Mesenchymal stem cell (in vitro differentiated cells and primary cell): ENCODE data around the gene CMA1.
A peak's percentile ranks its signal among the peaks of the same experiment; 100 is the strongest.
"Not testable (repeated sequence)": the region's sequence is repeated elsewhere in the genome, so short reads cannot be mapped to it uniquely, and the experiment has no call there.

Source experiments
- DNase-seq: peaks from one replicate; pipeline ENCODE4 v3.0.0-alpha.2; 2013
- H2AFZ ChIP-seq: one replicate; pipeline ENCODE4 v1.6.1; 2013; ENCODE audit warnings: low read depth, mild to moderate bottlenecking, control low read depth, inconsistent platforms, low read length, moderate library complexity
- H2AK5ac ChIP-seq: 2 replicates; pipeline ENCODE4 v1.6.1; 2013; ENCODE audit warnings: low read length, moderate library complexity, mild to moderate bottlenecking, inconsistent platforms; ENCODE audit not compliant: severe bottlenecking
- H2BK120ac ChIP-seq: one replicate; pipeline ENCODE4 v1.6.1; 2013; ENCODE audit warnings: low read depth, mild to moderate bottlenecking, inconsistent platforms, low read length, moderate library complexity
- H2BK12ac ChIP-seq, 2 experiments: one replicate each; pipeline ENCODE4 v1.6.1; 2013; ENCODE audit warnings: inconsistent platforms in 2 of 2, low read length in 2 of 2, mild to moderate bottlenecking in 2 of 2, moderate library complexity in 2 of 2, control low read depth in 1 of 2
- H2BK15ac ChIP-seq: one replicate; pipeline ENCODE4 v1.6.1; 2013; ENCODE audit warnings: mild to moderate bottlenecking, low read depth, inconsistent platforms; ENCODE audit not compliant: poor library complexity, severe bottlenecking
- H2BK5ac ChIP-seq: 2 replicates; pipeline ENCODE4 v1.6.1; 2013; ENCODE audit warnings: low read depth, mild to moderate bottlenecking, low read length, control low read depth, inconsistent platforms; ENCODE audit not compliant: poor library complexity, severe bottlenecking
- H3K14ac ChIP-seq, 2 experiments: one replicate each; pipeline ENCODE4 v1.6.1; 2013; ENCODE audit warnings: inconsistent platforms in 2 of 2, low read length in 2 of 2, control low read depth in 1 of 2, mild to moderate bottlenecking in 1 of 2, moderate library complexity in 1 of 2
- H3K18ac ChIP-seq, 2 experiments: one replicate each; pipeline ENCODE4 v1.6.1; 2013; ENCODE audit warnings: inconsistent platforms in 2 of 2, low read length in 2 of 2, control low read depth in 1 of 2, low read depth in 1 of 2, mild to moderate bottlenecking in 1 of 2
- H3K23ac ChIP-seq, 2 experiments: one replicate each; pipeline ENCODE4 v1.6.1; 2013; ENCODE audit warnings: inconsistent platforms in 2 of 2, low read length in 2 of 2, mild to moderate bottlenecking in 2 of 2, moderate library complexity in 2 of 2, control low read depth in 1 of 2
- H3K27ac ChIP-seq: 2 replicates; pipeline ENCODE4 v1.5.1; 2013; ENCODE audit warnings: mild to moderate bottlenecking, moderate library complexity, low read length, control low read depth, inconsistent platforms; ENCODE audit not compliant: poor library complexity, severe bottlenecking
- H3K27me3 ChIP-seq, 2 experiments: 2 replicates each; pipeline versions ENCODE4 v1.6.1 to v1.7.0; 2013; ENCODE audit warnings: low read length in 2 of 2, mild to moderate bottlenecking in 2 of 2, moderate library complexity in 2 of 2, control low read depth in 1 of 2, inconsistent platforms in 1 of 2; ENCODE audit not compliant: control insufficient read depth in 1 of 2, insufficient read depth in 1 of 2
- H3K36me3 ChIP-seq, 2 experiments: 2 replicates each; pipeline versions ENCODE4 v1.6.1 to v1.7.0; 2013; ENCODE audit warnings: low read length in 2 of 2, control low read depth in 1 of 2, inconsistent platforms in 1 of 2, low read depth in 1 of 2, mild to moderate bottlenecking in 1 of 2; ENCODE audit not compliant: insufficient read depth in 2 of 2, control insufficient read depth in 1 of 2
- H3K4ac ChIP-seq, 2 experiments: one replicate each; pipeline ENCODE4 v1.6.1; 2013; ENCODE audit warnings: inconsistent platforms in 2 of 2, low read length in 2 of 2, mild to moderate bottlenecking in 2 of 2, moderate library complexity in 2 of 2, control low read depth in 1 of 2, low read depth in 1 of 2
- H3K4me1 ChIP-seq: 2 replicates; pipeline ENCODE4 v1.6.1; 2013; ENCODE audit warnings: low read depth, low read length, control low read depth; ENCODE audit not compliant: control insufficient read depth, insufficient read depth
- H3K4me2 ChIP-seq: 2 replicates; pipeline ENCODE4 v1.6.1; 2013; ENCODE audit warnings: low read length, mild to moderate bottlenecking, inconsistent platforms; ENCODE audit not compliant: poor library complexity, severe bottlenecking
- H3K4me3 ChIP-seq, 2 experiments: 2 replicates each; pipeline versions ENCODE4 v1.5.1 to v1.7.0; 2013; ENCODE audit warnings: low read length in 2 of 2, mild to moderate bottlenecking in 2 of 2, control low read depth in 1 of 2, low read depth in 1 of 2; ENCODE audit not compliant: insufficient read depth in 1 of 2
- H3K79me1 ChIP-seq: replicated peaks from 2 replicates; pipeline ENCODE4 v1.6.1; 2013; ENCODE audit warnings: mild to moderate bottlenecking, control low read depth, low read length, inconsistent platforms; ENCODE audit not compliant: poor library complexity, severe bottlenecking
- H3K9ac ChIP-seq: 2 replicates; pipeline ENCODE4 v1.7.0; 2013; ENCODE audit warnings: mild to moderate bottlenecking, low read length, moderate library complexity
- H3K9me3 ChIP-seq: 2 replicates; pipeline ENCODE4 v1.7.0; 2013; ENCODE audit warnings: mild to moderate bottlenecking, low read length; ENCODE audit not compliant: control insufficient read depth
- H4K8ac ChIP-seq: one replicate; pipeline ENCODE4 v1.6.1; 2013; ENCODE audit warnings: inconsistent platforms, mild to moderate bottlenecking, low read length, moderate library complexity
- H4K91ac ChIP-seq: one replicate; pipeline ENCODE4 v1.6.1; 2013; ENCODE audit warnings: mild to moderate bottlenecking, low read length, inconsistent platforms
- WGBS: methylation state at CpG from one replicate; pipeline ENCODE4 v1.1.7; 2013; ENCODE audit warnings: mixed read lengths; 5-methylcytosine and 5-hydroxymethylcytosine counted together

CMA1 gene

DNA sequence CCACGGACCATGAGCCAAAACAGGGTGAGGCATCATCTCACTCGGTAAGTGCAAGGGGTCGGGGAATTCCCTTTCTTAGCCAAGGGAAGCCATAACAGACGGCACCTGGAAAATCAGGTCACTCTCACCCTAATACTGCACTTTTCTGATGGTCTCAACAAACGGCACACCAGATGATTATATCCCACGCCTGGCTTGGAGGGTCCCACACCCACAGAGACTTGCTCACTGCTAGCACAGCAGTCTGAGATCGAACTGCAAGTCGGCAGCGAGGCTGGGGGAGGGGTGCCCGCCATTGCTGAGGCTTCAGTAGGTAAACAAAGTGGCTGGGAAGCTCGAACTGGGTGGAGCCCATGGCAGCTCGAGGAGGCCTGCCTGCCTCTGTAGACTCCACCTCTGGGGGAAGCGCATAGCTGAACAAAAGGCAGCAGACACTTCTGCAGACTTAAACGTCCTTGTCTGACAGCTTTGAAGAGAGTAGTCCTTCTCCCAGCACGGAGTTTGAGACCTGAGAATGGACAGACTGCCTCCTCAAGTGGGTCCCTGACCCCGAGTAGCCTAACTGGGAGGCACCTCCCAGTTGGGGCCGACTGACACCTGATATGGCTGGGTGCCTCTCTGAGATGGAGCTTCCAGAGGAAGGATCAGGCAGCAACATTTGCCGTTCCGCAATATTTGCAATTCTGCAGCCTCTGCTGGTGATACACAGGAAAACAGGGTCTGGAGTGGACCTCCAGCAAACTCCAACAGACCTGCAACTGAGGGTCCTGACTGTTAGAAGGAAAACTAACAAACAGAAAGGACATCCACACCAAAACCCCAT, 16.3 kb downstream of the CMA1 start:
- H3K27me3 ChIP-seq, H3K4me1 ChIP-seq: not testable (repeated sequence)
- WGBS = 72% methylated on average over 19 of the region's 19 CpGs

DNA sequence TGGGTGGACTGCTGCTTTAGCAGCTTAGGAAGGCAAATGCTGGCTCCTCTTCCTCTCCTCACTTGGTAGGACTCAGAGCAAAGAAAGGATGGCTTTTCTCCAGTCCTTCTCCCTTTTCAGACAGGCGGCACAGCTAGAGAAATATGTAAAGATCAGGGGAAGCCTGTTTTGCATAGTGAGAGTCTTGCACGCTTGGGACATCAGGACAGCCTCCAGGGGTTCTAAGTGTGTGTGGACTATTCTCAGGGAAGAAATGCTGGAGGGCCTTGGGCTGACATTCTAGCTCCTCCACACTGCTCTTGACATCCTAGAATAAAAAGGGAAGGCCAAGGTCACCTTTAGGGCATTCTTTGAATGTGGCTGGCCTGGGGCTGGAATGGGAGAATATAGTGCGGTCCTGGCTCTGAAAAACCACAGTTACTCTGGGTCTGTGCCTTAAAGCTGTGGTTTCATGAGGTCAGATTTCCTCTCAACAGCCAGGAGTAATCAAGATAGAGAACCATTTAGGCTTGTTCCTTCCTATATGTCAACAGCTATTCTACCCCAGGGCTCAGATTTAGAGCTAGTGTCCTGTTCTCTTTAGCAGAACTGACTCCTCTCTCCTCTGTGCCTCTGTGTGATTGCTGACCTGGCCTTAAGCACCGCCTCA, 24.3 kb downstream of the CMA1 start:
- Histone ChIP-seq H4K8ac (no peak overlapping the region), H3K18ac (no peak overlapping the region), H2BK120ac (no peak overlapping the region), H3K4me2 (no peak overlapping the region), H3K4ac (no peak overlapping the region), H3K23ac (no peak overlapping the region), H3K27me3 (no peaks in the 10 kb centered on the region), H4K91ac (no peak overlapping the region), H3K27ac (no peak overlapping the region), H2BK15ac (no peak overlapping the region), H2BK12ac (no peak overlapping the region), H3K79me1 (no peaks in the 10 kb centered on the region), H3K4me1 (peaks cover 3% of the 10 kb centered on the region), H3K9me3 (no peaks in the 10 kb centered on the region), H3K9ac (no peak overlapping the region), H2AK5ac (no peak overlapping the region), H2BK5ac (no peak overlapping the region), H2AFZ (no peak overlapping the region), H3K36me3 (no peaks in the 10 kb centered on the region), H3K4me3 (no peak overlapping the region), H3K14ac (no peak overlapping the region)
- 53% methylated on average over 4 of the region's 4 CpGs for WGBS
- DNase-seq = peak; percentile 36

More for the DNA sequence above, 16.3 kb downstream of the CMA1 start:
- not testable (repeated sequence) for H4K91ac ChIP-seq, H3K9ac ChIP-seq, H2BK12ac ChIP-seq, H3K4ac ChIP-seq, H2BK120ac ChIP-seq, H3K14ac ChIP-seq, H3K27ac ChIP-seq, H3K9me3 ChIP-seq, H2BK5ac ChIP-seq, H3K4me2 ChIP-seq, H2AFZ ChIP-seq, H3K18ac ChIP-seq, H3K4me3 ChIP-seq, DNase-seq, H3K79me1 ChIP-seq, H3K23ac ChIP-seq, H2AK5ac ChIP-seq, H3K36me3 ChIP-seq, H4K8ac ChIP-seq, H2BK15ac ChIP-seq

DNA sequence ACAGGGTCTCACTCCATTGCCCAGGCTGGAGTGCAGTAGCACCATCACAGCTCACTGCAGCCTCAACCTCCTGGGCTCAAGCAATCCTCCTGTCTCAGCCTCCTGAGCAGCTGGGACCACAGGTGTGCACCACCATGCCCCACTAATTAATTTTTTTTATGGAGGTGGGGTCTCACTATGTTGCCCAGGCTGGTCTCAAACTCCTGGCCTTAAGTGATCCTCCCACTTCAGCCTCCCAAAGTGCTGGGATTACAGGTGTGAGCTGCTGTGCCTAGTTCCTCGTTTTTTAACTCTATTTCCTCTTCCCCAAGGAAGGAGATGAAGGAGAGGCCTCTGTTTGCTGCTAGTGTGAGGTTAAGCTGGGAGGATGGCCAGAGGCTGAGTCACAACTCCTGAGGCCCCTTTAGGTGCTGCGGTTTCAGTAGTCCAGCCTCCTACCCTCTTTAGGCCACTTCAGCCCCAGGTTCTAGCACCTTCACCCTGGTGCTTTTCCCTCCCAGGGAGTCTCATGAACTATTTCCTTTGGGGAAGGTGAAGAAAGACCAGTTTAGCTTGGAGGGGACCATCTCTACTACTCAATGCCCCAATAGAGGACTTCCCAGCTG, 25.3 kb downstream of the CMA1 start:
- not testable (repeated sequence) for H2BK5ac ChIP-seq, DNase-seq, H3K27ac ChIP-seq, H3K79me1 ChIP-seq, H3K23ac ChIP-seq, H4K8ac ChIP-seq, H2BK12ac ChIP-seq, H3K4me3 ChIP-seq, H4K91ac ChIP-seq, H3K14ac ChIP-seq, H3K18ac ChIP-seq, H3K4me2 ChIP-seq, H3K4ac ChIP-seq, H3K9ac ChIP-seq, H2AK5ac ChIP-seq, H2BK15ac ChIP-seq, H3K9me3 ChIP-seq, H3K27me3 ChIP-seq, H2BK120ac ChIP-seq, H2AFZ ChIP-seq, H3K4me1 ChIP-seq, H3K36me3 ChIP-seq
- 100% methylated on average over 1 of the region's 2 CpGs for WGBS

DNA sequence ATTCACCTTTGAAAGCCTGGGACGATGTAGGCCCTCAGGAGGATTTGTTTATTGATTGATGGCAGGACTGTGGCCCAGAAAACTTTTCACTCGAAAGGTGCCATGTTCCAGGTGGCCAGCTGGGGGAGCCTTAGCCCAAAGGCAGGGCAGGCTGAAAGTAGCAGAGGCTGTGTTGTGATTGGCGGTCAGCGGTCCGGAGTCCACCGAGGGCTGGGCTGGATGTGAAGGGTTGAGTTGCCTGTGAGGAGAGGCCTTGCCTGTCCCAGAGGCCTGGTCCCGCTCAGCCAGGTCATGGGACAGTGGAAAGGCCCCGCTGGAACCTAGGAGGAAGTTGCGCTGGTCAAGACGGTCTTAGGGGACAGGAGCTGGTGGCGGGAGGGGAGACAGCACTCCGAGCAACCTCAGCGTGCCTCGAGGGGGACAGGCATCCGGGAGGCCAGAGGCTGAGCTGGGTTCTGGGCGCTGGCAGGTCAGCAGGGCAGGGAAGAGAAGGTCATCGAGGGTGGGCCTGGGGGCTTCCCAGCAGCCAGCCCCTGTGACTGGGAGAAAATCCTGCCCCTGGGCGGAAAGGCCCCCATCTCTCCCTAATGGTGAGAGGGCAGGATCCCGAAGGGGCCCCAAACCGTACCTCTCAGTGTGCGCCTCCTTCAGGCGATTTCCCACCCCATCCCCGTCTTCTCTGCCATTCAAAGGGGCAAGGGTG, 26.3 kb downstream of the CMA1 start:
- no peaks in the 10 kb centered on the region for H3K36me3 ChIP-seq
- no peaks in the 10 kb centered on the region for H3K27me3 ChIP-seq
- no peak overlapping the region for H4K91ac ChIP-seq
- peaks cover 3% of the 10 kb centered on the region for H3K4me1 ChIP-seq
- H3K14ac ChIP-seq = no peak overlapping the region
- H3K23ac ChIP-seq = no peak overlapping the region
- no peak overlapping the region for H2AFZ ChIP-seq
- H2BK120ac ChIP-seq = no peak overlapping the region
- H2BK15ac ChIP-seq = no peak overlapping the region
- H3K9me3 ChIP-seq = no peaks in the 10 kb centered on the region
- DNase-seq = no peak
- H3K79me1 ChIP-seq = no peaks in the 10 kb centered on the region
- no peak overlapping the region for H3K27ac ChIP-seq
- H3K9ac ChIP-seq = no peak overlapping the region
- no peak overlapping the region for H3K4me2 ChIP-seq
- H4K8ac ChIP-seq = no peak overlapping the region
- no peak overlapping the region for H2BK12ac ChIP-seq
- H3K18ac ChIP-seq = no peak overlapping the region
- no peak overlapping the region for H3K4ac ChIP-seq
- H2BK5ac ChIP-seq = no peak overlapping the region
- 62% methylated on average over 23 of the region's 23 CpGs for WGBS
- H2AK5ac ChIP-seq = no peak overlapping the region
- H3K4me3 ChIP-seq = peak overlapping the region in 1 of 2 experiments; percentile 8
